ENCODE measurements around the gene NAA60. TPM values are rescaled to one million over a fixed set of nuclear protein-coding genes. Genes with fewer than 3 reads are reported as not detected.
A peak's percentile ranks its signal among the peaks of the same experiment; 100 is the strongest.

Gene NAA60
- total and polyA plus RNA-seq, 2 of the 13 experiments (the other 11 are each of a cell fraction or from before 2014, with no cell fraction given), result 14.7 to 32.0 TPM

DNA sequence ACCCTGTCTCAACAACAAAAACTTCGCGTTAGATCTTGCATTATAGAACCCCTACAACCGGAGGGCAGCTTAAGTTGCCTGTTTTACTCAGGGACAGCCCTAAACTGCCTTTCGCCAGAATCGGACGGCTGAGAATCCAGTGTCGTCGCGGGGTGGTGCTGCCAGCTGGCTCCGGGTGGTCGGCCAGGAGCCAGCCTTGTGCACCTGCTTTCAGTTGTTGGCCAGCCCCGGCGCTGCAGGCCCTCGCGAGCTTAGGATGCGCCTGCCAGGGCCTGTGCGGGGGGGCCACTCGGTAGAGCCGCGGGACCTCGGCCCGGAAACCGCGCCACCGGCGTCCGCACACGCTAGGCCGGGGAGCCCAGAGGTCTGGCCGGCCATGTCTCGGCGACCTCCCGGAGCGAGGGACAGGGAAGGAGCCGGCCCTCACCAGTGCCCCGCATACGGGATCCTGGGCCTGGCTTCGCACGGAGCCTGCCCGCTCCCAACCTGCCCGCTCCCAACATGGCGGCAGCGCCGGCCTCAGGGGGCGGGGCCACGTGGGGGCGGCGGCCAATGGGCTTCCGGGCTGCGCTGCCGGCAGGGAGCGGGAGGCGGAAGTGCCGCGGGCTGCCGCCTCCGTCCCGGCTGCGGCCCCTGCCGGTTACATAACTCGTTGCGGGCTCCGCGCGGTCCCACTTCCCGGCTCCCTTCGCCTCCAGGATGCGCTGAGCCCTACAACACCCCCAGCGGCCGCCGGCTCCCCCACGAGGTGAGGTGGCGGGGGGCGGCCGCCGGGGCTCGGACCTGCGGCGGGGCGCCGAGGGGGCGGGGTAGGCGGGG, 14.2 kb downstream of the NAA60 start (continued):
- TF ChIP-seq ZC3H13 (CRISPR knock-in tag; IDR thresholded peaks at IDR 0.05), result peak; percentile 66; the same call in 1 of the 2 replicates
- no peak for TF ChIP-seq ZNF737 (CRISPR knock-in tag; IDR thresholded peaks at IDR 0.05; ENCODE audit: borderline replicate concordance)
- TF ChIP-seq, protein P1, sequence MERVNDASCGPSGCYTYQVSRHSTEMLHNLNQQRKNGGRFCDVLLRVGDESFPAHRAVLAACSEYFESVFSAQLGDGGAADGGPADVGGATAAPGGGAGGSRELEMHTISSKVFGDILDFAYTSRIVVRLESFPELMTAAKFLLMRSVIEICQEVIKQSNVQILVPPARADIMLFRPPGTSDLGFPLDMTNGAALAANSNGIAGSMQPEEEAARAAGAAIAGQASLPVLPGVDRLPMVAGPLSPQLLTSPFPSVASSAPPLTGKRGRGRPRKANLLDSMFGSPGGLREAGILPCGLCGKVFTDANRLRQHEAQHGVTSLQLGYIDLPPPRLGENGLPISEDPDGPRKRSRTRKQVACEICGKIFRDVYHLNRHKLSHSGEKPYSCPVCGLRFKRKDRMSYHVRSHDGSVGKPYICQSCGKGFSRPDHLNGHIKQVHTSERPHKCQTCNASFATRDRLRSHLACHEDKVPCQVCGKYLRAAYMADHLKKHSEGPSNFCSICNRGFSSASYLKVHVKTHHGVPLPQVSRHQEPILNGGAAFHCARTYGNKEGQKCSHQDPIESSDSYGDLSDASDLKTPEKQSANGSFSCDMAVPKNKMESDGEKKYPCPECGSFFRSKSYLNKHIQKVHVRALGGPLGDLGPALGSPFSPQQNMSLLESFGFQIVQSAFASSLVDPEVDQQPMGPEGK (CRISPR knock-in tag; IDR thresholded peaks at IDR 0.05), result peak; percentile 96
- TF ChIP-seq HMGA1 (CRISPR knock-in tag; conservative IDR thresholded peaks at IDR 0.05), result no peak
- no peak for TF ChIP-seq NFE2 (CRISPR knock-in tag; IDR thresholded peaks at IDR 0.05)
- peak; percentile 83 for TF ChIP-seq ASH2L (IDR thresholded peaks at IDR 0.05; ENCODE audit: insufficient read length, low read depth, low read length)
- peak; percentile 77 for TF ChIP-seq TAF1 (CRISPR knock-in tag; IDR thresholded peaks at IDR 0.05)
- peak; percentile 50; the same call in 1 of the 2 replicates for TF ChIP-seq ZNF558 (CRISPR knock-in tag; IDR thresholded peaks at IDR 0.05; ENCODE audit: borderline replicate concordance)
- TF ChIP-seq ZNF83 (CRISPR knock-in tag; IDR thresholded peaks at IDR 0.05; ENCODE audit: borderline replicate concordance), result 0 out of 2 replicates have a peak, but pooled peaks have one; percentile 54
- no peak for TF ChIP-seq ZNF101 (CRISPR knock-in tag; IDR thresholded peaks at IDR 0.05; ENCODE audit: borderline replicate concordance, low read depth)
- TF ChIP-seq, protein P2, sequence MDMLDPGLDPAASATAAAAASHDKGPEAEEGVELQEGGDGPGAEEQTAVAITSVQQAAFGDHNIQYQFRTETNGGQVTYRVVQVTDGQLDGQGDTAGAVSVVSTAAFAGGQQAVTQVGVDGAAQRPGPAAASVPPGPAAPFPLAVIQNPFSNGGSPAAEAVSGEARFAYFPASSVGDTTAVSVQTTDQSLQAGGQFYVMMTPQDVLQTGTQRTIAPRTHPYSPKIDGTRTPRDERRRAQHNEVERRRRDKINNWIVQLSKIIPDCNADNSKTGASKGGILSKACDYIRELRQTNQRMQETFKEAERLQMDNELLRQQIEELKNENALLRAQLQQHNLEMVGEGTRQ (IDR thresholded peaks at IDR 0.05; ENCODE audit: low read depth, low read length), result peak; percentile 66
- TF ChIP-seq, protein P2 (CRISPR knock-in tag; IDR thresholded peaks at IDR 0.05; ENCODE audit: borderline replicate concordance), result peak; percentile 69; the same call in 1 of the 2 replicates
- TF ChIP-seq ZIK1 (CRISPR knock-in tag; IDR thresholded peaks at IDR 0.05; ENCODE audit: borderline replicate concordance, low read depth), result peak; percentile 55; the same call in 1 of the 2 replicates
- TF ChIP-seq ZEB1 (IDR thresholded peaks at IDR 0.05; ENCODE audit: insufficient replicate concordance, low read depth), result peak; percentile 48
- no peak for TF ChIP-seq MBNL3 (CRISPR knock-in tag; conservative IDR thresholded peaks at IDR 0.05)
- TF ChIP-seq, protein P3, sequence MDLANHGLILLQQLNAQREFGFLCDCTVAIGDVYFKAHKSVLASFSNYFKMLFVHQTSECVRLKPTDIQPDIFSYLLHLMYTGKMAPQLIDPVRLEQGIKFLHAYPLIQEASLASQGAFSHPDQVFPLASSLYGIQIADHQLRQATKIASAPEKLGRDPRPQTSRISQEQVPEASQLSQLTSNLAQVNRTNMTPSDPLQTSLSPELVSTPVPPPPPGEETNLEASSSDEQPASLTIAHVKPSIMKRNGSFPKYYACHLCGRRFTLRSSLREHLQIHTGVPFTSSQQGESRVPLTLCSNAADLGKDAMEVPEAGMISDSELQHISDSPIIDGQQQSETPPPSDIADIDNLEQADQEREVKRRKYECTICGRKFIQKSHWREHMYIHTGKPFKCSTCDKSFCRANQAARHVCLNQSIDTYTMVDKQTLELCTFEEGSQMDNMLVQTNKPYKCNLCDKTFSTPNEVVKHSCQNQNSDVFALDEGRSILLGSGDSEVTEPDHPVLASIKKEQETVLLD (CRISPR knock-in tag; IDR thresholded peaks at IDR 0.05; ENCODE audit: low read depth), result peak; percentile 70; the same call in 1 of the 2 replicates
- TF ChIP-seq ELF4 (CRISPR knock-in tag; IDR thresholded peaks at IDR 0.05; ENCODE audit: borderline replicate concordance), result no peak
- TF ChIP-seq, protein P4, sequence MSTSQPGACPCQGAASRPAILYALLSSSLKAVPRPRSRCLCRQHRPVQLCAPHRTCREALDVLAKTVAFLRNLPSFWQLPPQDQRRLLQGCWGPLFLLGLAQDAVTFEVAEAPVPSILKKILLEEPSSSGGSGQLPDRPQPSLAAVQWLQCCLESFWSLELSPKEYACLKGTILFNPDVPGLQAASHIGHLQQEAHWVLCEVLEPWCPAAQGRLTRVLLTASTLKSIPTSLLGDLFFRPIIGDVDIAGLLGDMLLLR (CRISPR knock-in tag; IDR thresholded peaks at IDR 0.05), result peak; percentile 58; the same call in 1 of the 2 replicates
- TF ChIP-seq TGIF2 (CRISPR knock-in tag; IDR thresholded peaks at IDR 0.05), result no peak; the same call in 1 of the 2 replicates
- 0 out of 2 replicates have a peak, but pooled peaks have one; percentile 53 for TF ChIP-seq ZNF180 (CRISPR knock-in tag; IDR thresholded peaks at IDR 0.05; ENCODE audit: borderline replicate concordance, low read depth)
- TF ChIP-seq DNMT1 (CRISPR knock-in tag; IDR thresholded peaks at IDR 0.05), result no peak
- peak; percentile 26; the same call in 1 of the 2 replicates for TF ChIP-seq ZNF773 (CRISPR knock-in tag; IDR thresholded peaks at IDR 0.05; ENCODE audit: borderline replicate concordance)
- peak; percentile 18; the same call in 1 of the 2 replicates for TF ChIP-seq ZSCAN21 (CRISPR knock-in tag; IDR thresholded peaks at IDR 0.05; ENCODE audit: borderline replicate concordance)
